Activated naive CD8-positive, alpha-beta T cell treated with anti-CD3 and anti-CD28 coated beads, Interleukin-2, amount 50 U/mL, for 24 hours (primary cell): ENCODE results near the gene GNB1.

ENCODE experiments used
- ATAC-seq: fragments of 150-1000 bp; cut with Tn5 transposase; one replicate; pipeline ENCODE4 v1.10.0; 2021
- DNase-seq: peaks from one replicate; pipeline ENCODE4 v3.0.0; 2021
- H3K27ac Mint-ChIP-seq: one replicate; pipeline ENCODE4 v1.8.0; 2021; ENCODE audit warnings: mild to moderate bottlenecking, mixed read lengths
- H3K27me3 Mint-ChIP-seq: one replicate; pipeline ENCODE4 v1.8.0; 2021; ENCODE audit warnings: mixed read lengths
- H3K36me3 Mint-ChIP-seq: one replicate; pipeline ENCODE4 v1.8.0; 2021; ENCODE audit warnings: low read depth, mixed read lengths
- H3K4me1 Mint-ChIP-seq: one replicate; pipeline ENCODE4 v1.8.0; 2021; ENCODE audit warnings: mixed read lengths
- H3K4me3 Mint-ChIP-seq: one replicate; pipeline ENCODE4 v1.8.0; 2021; ENCODE audit warnings: mild to moderate bottlenecking, moderate library complexity, mixed read lengths
- H3K9me3 Mint-ChIP-seq: one replicate; pipeline ENCODE4 v1.8.0; 2021; ENCODE audit warnings: mixed read lengths

Gene GNB1

GRCh38 chr1:1926886-1927660 is 36.2 kb upstream of the GNB1 start:
- Mint-ChIP-seq H3K9me3 (no peaks in the 10 kb centered on the region), H3K4me1 (no peaks in the 10 kb centered on the region), H3K36me3 (no peaks in the 10 kb centered on the region), H3K4me3 (no peak overlapping the region), H3K27ac (no peak overlapping the region), H3K27me3 (no peaks in the 10 kb centered on the region)
- ATAC-seq (no peak), DNase-seq (no peak)

GRCh38 chr1:1926346-1926811 is 35.5 kb upstream of the GNB1 start:
- no peaks in the 10 kb centered on the region for H3K9me3 Mint-ChIP-seq
- no peak overlapping the region for H3K4me3 Mint-ChIP-seq
- no peak overlapping the region for H3K27ac Mint-ChIP-seq
- no peaks in the 10 kb centered on the region for H3K27me3 Mint-ChIP-seq
- no peaks in the 10 kb centered on the region for H3K36me3 Mint-ChIP-seq
- no peak for ATAC-seq
- no peak for DNase-seq
- H3K4me1 Mint-ChIP-seq = no peaks in the 10 kb centered on the region

- H3K9me3 Mint-ChIP-seq = no peaks in the 10 kb centered on the region
- ATAC-seq (no peak), DNase-seq (no peak)
- H3K27me3 Mint-ChIP-seq = no peaks in the 10 kb centered on the region
- no peaks in the 10 kb centered on the region for H3K36me3 Mint-ChIP-seq
- H3K27ac Mint-ChIP-seq = no peak overlapping the region
- no peaks in the 10 kb centered on the region for H3K4me1 Mint-ChIP-seq
- no peak overlapping the region for H3K4me3 Mint-ChIP-seq
Observed at GRCh38 chr1:1925437-1926345, 34.8 kb upstream of the GNB1 start.

GRCh38 chr1:1924849-1925248 is 34.0 kb upstream of the GNB1 start:
- ATAC-seq (no peak), DNase-seq (no peak)
- H3K27me3 Mint-ChIP-seq = no peaks in the 10 kb centered on the region
- H3K4me3 Mint-ChIP-seq = no peak overlapping the region
- no peaks in the 10 kb centered on the region for H3K36me3 Mint-ChIP-seq
- H3K27ac Mint-ChIP-seq = no peak overlapping the region
- no peaks in the 10 kb centered on the region for H3K4me1 Mint-ChIP-seq
- no peaks in the 10 kb centered on the region for H3K9me3 Mint-ChIP-seq

GRCh38 chr1:1924386-1924785 is 33.5 kb upstream of the GNB1 start:
- peaks cover 2% of the 10 kb centered on the region for H3K4me1 Mint-ChIP-seq
- DNase-seq = no peak
- H3K27ac Mint-ChIP-seq = no peak overlapping the region
- no peaks in the 10 kb centered on the region for H3K27me3 Mint-ChIP-seq
- no peaks in the 10 kb centered on the region for H3K9me3 Mint-ChIP-seq
- H3K36me3 Mint-ChIP-seq = no peaks in the 10 kb centered on the region
- no peak for ATAC-seq
- no peak overlapping the region for H3K4me3 Mint-ChIP-seq

GRCh38 chr1:1922956-1923833 is 32.3 kb upstream of the GNB1 start:
- Mint-ChIP-seq H3K27me3 (no peaks in the 10 kb centered on the region), H3K9me3 (no peaks in the 10 kb centered on the region)
- DNase-seq = no peak

GRCh38 chr1:1922702-1922955 is 31.7 kb upstream of the GNB1 start:
- peaks cover 2% of the 10 kb centered on the region for H3K4me1 Mint-ChIP-seq
- no peak overlapping the region for H3K4me3 Mint-ChIP-seq
- no peaks in the 10 kb centered on the region for H3K36me3 Mint-ChIP-seq
- H3K27ac Mint-ChIP-seq = no peak overlapping the region
- H3K27me3 Mint-ChIP-seq = no peaks in the 10 kb centered on the region
- DNase-seq (no peak), ATAC-seq (no peak)
- no peaks in the 10 kb centered on the region for H3K9me3 Mint-ChIP-seq

More at GRCh38 chr1:1922956-1923833, 32.3 kb upstream of the GNB1 start:
- Mint-ChIP-seq H3K36me3 (no peaks in the 10 kb centered on the region), H3K4me3 (no peak overlapping the region), H3K4me1 (peaks cover 2% of the 10 kb centered on the region), H3K27ac (no peak overlapping the region)
- no peak for ATAC-seq

- DNase-seq (no peak), ATAC-seq (no peak)
- no peaks in the 10 kb centered on the region for H3K9me3 Mint-ChIP-seq
- no peak overlapping the region for H3K4me3 Mint-ChIP-seq
- no peak overlapping the region for H3K27ac Mint-ChIP-seq
- H3K4me1 Mint-ChIP-seq = peaks cover 2% of the 10 kb centered on the region
- no peaks in the 10 kb centered on the region for H3K36me3 Mint-ChIP-seq
- H3K27me3 Mint-ChIP-seq = no peaks in the 10 kb centered on the region
Observed at GRCh38 chr1:1921901-1922701, 31.2 kb upstream of the GNB1 start.

- Mint-ChIP-seq H3K36me3 (no peaks in the 10 kb centered on the region), H3K9me3 (no peaks in the 10 kb centered on the region), H3K4me3 (no peak overlapping the region), H3K4me1 (peaks cover 2% of the 10 kb centered on the region), H3K27me3 (no peaks in the 10 kb centered on the region), H3K27ac (no peak overlapping the region)
- no peak for DNase-seq
- ATAC-seq = no peak
Observed at GRCh38 chr1:1921459-1921862, 30.6 kb upstream of the GNB1 start.

GRCh38 chr1:1920608-1921458 is 29.9 kb upstream of the GNB1 start:
- no peak overlapping the region for H3K4me3 Mint-ChIP-seq
- no peak overlapping the region for H3K27ac Mint-ChIP-seq
- H3K27me3 Mint-ChIP-seq = no peaks in the 10 kb centered on the region
- no peaks in the 10 kb centered on the region for H3K36me3 Mint-ChIP-seq
- H3K9me3 Mint-ChIP-seq = no peaks in the 10 kb centered on the region
- DNase-seq (no peak), ATAC-seq (no peak)
- peaks cover 2% of the 10 kb centered on the region for H3K4me1 Mint-ChIP-seq

- Mint-ChIP-seq H3K9me3 (no peaks in the 10 kb centered on the region), H3K27ac (no peak overlapping the region), H3K36me3 (no peaks in the 10 kb centered on the region), H3K4me1 (peaks cover 2% of the 10 kb centered on the region), H3K27me3 (no peaks in the 10 kb centered on the region), H3K4me3 (no peak overlapping the region)
- DNase-seq = no peak
- ATAC-seq = no peak
Observed at GRCh38 chr1:1920057-1920607, 29.2 kb upstream of the GNB1 start.

GRCh38 chr1:1919304-1920056 is 28.6 kb upstream of the GNB1 start:
- Mint-ChIP-seq H3K27ac (no peak overlapping the region), H3K27me3 (no peaks in the 10 kb centered on the region), H3K4me1 (peaks cover 2% of the 10 kb centered on the region), H3K36me3 (no peaks in the 10 kb centered on the region), H3K9me3 (no peaks in the 10 kb centered on the region), H3K4me3 (peak overlapping the region; percentile 48)
- DNase-seq (peak; percentile 99), ATAC-seq (peak; percentile 77)
